Glutamatergic neuron (in vitro differentiated cells): ENCODE results near the gene CEACAM21. TPM values are rescaled to one million over a fixed set of nuclear protein-coding genes. Genes with fewer than 3 reads are reported as not detected.

Experiments used
- DNase-seq: peaks from one replicate; pipeline ENCODE4 v3.0.0; 2022
- H3K27ac Mint-ChIP-seq: one replicate; pipeline ENCODE4 v1.8.0; 2020; ENCODE audit warnings: mild to moderate bottlenecking, mixed read lengths, inconsistent platforms; ENCODE audit not compliant: unreplicated experiment
- H3K27me3 Mint-ChIP-seq: one replicate; pipeline ENCODE4 v1.8.0; 2020; ENCODE audit warnings: mild to moderate bottlenecking, moderate library complexity, mixed read lengths, inconsistent platforms; ENCODE audit not compliant: unreplicated experiment
- H3K36me3 Mint-ChIP-seq: one replicate; pipeline ENCODE4 v1.8.0; 2020; ENCODE audit warnings: mild to moderate bottlenecking, mixed read lengths, inconsistent platforms; ENCODE audit not compliant: unreplicated experiment
- H3K4me1 Mint-ChIP-seq: one replicate; pipeline ENCODE4 v1.8.0; 2020; ENCODE audit warnings: mild to moderate bottlenecking, low read depth, mixed read lengths, inconsistent platforms; ENCODE audit not compliant: unreplicated experiment
- H3K4me3 Mint-ChIP-seq: one replicate; pipeline ENCODE4 v1.8.0; 2020; ENCODE audit warnings: mild to moderate bottlenecking, mixed read lengths, inconsistent platforms; ENCODE audit not compliant: unreplicated experiment
- H3K9me3 Mint-ChIP-seq: one replicate; pipeline ENCODE4 v1.8.0; 2020; ENCODE audit warnings: mild to moderate bottlenecking, moderate library complexity, mixed read lengths, inconsistent platforms; ENCODE audit not compliant: unreplicated experiment
- CTCF ChIP-seq: fragments of 200-600 bp; sonication (generic); IDR thresholded peaks from one replicate; pipeline ENCODE4 v1.5.0; 2021; ENCODE audit not compliant: partially characterized antibody, unreplicated experiment
- total RNA-seq: library from RNA; stranded (reverse); fragmentation: NEBNext Ultra II Directional; extraction: Animal tissue kit (Norgen Biotek cat#: 25700); gene quantifications from one replicate; pipeline ENCODE4 v1.2.1, GENCODE V29; 2021; ENCODE audit not compliant: unreplicated experiment

The CEACAM21 gene
- total RNA-seq, 1 donor from 2014 or later, result not detected

- DNase-seq, result no peak
- no peaks in the 10 kb centered on the region for H3K4me1 Mint-ChIP-seq
- no peak overlapping the region for H3K4me3 Mint-ChIP-seq
- TF ChIP-seq CTCF, result no peak
- peaks cover 10% of the 10 kb centered on the region for H3K27me3 Mint-ChIP-seq
- H3K36me3 Mint-ChIP-seq, result no peaks in the 10 kb centered on the region
- H3K27ac Mint-ChIP-seq, result no peak overlapping the region
- peaks cover 4% of the 10 kb centered on the region for H3K9me3 Mint-ChIP-seq
Measured at GRCh38 chr19:41616792-41617621, 41.0 kb downstream of the CEACAM21 start.

GRCh38 chr19:41617941-41618730 is 42.2 kb downstream of the CEACAM21 start:
- no peak for TF ChIP-seq CTCF
- H3K4me1 Mint-ChIP-seq, result no peaks in the 10 kb centered on the region
- DNase-seq, result no peak
- no peak overlapping the region for H3K4me3 Mint-ChIP-seq
- peaks cover 4% of the 10 kb centered on the region for H3K9me3 Mint-ChIP-seq
- no peak overlapping the region for H3K27ac Mint-ChIP-seq
- H3K27me3 Mint-ChIP-seq, result peaks cover 13% of the 10 kb centered on the region
- H3K36me3 Mint-ChIP-seq, result no peaks in the 10 kb centered on the region

GRCh38 chr19:41619018-41619556 is 43.1 kb downstream of the CEACAM21 start:
- no peak for TF ChIP-seq CTCF
- no peak overlapping the region for H3K27ac Mint-ChIP-seq
- no peak for DNase-seq
- no peak overlapping the region for H3K4me3 Mint-ChIP-seq
- H3K36me3 Mint-ChIP-seq, result no peaks in the 10 kb centered on the region
- peaks cover 4% of the 10 kb centered on the region for H3K9me3 Mint-ChIP-seq
- no peaks in the 10 kb centered on the region for H3K4me1 Mint-ChIP-seq
- peaks cover 13% of the 10 kb centered on the region for H3K27me3 Mint-ChIP-seq

GRCh38 chr19:41620171-41620570 is 44.2 kb downstream of the CEACAM21 start:
- H3K4me1 Mint-ChIP-seq, result no peaks in the 10 kb centered on the region
- H3K36me3 Mint-ChIP-seq, result no peaks in the 10 kb centered on the region
- H3K27me3 Mint-ChIP-seq, result peaks cover 11% of the 10 kb centered on the region
- no peak for DNase-seq
- H3K4me3 Mint-ChIP-seq, result no peak overlapping the region
- H3K27ac Mint-ChIP-seq, result no peak overlapping the region
- TF ChIP-seq CTCF, result no peak
- H3K9me3 Mint-ChIP-seq, result peaks cover 2% of the 10 kb centered on the region
